ENCODE results near the gene MIPOL1. TPM values are rescaled to one million over a fixed set of nuclear protein-coding genes. Genes with fewer than 3 reads are reported as not detected.
"Not testable (repeated sequence)": the region's sequence is repeated elsewhere in the genome, so short reads cannot be mapped to it uniquely, and the experiment has no call there.

Gene MIPOL1
- total RNA-seq, 2 donors from 2014 or later = 9.0 to 11.7 TPM

DNA sequence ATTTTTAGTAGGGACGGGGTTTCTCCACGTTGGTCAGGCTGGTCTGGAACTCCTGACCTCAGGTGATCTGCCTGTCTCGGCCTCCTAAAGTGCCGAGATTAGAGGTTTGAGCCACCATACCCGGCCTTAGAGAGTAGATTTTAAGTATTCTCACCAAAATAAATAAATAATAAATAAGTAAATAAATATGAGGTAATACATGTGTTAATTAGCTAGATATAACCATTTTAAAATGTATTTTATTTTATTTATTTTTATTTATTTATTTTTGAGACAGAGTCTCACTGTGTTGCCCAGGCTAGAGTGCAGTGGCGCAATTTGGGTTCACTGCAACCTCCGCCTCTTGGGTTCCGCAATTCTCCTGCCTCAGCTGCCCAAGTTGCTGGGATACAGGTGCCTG lies 13.2 kb upstream of the MIPOL1 start:
- intact Hi-C loops (cut with DNase I); ATAC-seq; DNase-seq: not testable (repeated sequence)

- DNase-seq = no peak
- ATAC-seq = no peak
- intact Hi-C loops (cut with DNase I) = no loop called here
These were observed 12.1 kb upstream of the MIPOL1 start for GRCh38 chr14:37185670-37186069.

DNA sequence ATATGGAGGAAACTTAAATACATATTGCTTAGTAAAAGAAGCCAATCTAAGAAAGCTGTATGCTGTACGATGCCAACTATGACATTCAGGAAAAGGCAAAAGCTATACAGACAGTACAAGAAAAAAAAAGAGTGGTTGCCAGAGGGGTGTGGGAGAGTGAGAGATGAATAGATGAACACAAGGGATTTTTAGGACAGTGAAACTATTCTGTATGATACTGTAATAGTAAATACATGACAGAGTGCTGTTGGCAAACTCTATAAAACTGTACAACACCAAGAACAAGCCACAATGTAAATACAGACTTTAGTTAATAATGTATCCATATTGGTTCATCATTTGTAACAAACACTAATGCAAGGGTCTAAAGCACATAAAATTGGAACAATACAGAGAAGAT lies 10.9 kb upstream of the MIPOL1 start:
- intact Hi-C loops (cut with DNase I) = no loop called here
- DNase-seq = no peak
- no peak for ATAC-seq

GRCh38 chr14:37187294-37187693 lies 10.4 kb upstream of the MIPOL1 start:
- ATAC-seq (no peak), DNase-seq (no peak)
- intact Hi-C loops (cut with DNase I) = no loop called here

DNA sequence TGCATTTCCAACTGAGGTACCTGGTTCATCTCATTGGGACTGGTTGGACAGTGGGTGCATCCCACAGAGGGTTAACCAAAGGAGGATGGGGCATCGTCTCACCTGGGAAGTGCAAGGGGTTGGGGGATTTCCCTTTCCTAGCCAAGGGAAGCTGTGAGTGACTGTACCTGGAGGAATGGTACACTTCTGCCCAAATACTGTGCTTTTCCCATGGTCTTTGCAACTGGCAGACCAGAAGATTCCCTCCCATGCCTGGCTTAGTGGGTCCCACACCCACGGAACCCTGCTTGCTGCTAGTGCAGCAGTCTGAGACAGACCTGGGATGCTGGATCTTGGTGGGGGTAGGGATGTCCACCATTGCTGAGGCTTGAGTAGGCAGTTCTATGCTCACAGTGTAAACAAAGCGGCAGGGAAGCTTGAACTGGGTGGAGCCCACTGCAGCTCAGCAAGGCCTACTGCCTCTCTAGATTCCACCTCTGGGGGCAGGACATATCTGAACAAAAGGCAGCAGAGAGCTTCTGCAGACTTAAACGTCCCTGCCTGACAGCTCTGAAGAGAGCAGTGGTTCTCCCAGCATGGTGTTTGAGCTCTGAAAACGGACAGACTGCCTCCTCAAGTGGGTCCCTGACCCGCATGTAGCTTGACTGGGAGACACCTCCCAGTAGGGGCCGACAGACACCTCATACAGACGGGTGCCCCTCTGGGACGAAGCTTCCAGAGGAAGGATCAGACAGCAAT lies 9.7 kb upstream of the MIPOL1 start:
- intact Hi-C loops (cut with DNase I); ATAC-seq; DNase-seq: not testable (repeated sequence)

DNA sequence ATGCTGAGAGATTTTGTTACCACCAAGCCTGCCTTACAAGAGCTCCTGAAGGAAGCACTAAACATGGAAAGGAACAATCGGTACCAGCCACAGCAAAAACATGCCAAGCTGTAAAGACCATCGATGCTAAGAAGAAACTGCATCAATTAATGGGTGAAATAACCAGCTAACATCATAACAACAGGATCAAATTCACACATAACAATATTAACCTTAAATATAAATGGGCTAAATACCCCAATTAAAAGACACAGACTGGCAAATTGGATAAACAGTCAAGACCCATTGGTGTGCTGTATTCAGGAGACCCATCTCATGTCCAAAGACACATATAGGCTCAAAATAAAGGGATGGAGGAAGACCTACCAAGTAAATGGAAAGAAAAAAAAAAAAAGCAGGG lies 8.0 kb upstream of the MIPOL1 start:
- DNase-seq; ATAC-seq; intact Hi-C loops (cut with DNase I): not testable (repeated sequence)

DNA sequence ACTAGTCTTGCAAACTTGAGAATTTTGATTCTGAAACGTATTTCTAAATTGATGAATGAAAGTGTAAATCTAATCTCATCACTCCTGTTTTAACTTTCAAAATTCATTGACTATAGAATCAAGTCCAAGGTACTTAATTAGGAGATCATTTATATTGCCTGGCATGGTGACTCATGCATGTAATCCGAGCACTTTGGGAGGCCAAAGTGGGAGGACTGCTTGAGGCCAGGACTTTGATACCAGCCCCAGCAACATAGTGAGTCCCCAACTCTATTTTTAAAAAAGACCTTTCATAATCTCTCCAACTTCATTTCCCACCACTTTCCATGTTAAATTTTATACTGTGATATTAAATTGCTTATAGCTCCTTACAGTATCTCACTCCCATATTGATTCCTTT lies 3.0 kb upstream of the MIPOL1 start:
- ATAC-seq = no peak
- intact Hi-C loops (cut with DNase I) = no loop called here

DNA sequence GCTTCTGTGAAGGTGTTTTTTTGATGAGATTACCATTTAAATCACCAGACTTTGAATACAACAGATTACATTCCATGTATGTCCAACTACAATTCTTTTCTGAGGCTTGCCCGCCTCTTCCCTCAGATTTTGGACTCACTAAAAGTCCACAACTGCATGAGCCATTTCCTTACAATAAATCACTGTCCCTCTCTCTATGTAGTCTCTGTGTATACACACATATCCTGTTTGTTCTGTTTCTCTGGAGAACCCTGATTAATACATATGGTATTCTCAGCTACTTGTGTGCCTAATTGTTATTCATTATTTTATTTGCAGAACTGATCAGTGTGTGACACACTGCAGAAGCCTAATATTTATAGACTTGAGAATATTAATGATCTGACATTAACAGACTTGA lies 2.4 kb upstream of the MIPOL1 start:
- intact Hi-C loops (cut with DNase I) = no loop called here
- ATAC-seq = no peak
- DNase-seq = no peak

More for the DNA sequence above, 3.0 kb upstream of the MIPOL1 start:
- DNase-seq = no peak

DNA sequence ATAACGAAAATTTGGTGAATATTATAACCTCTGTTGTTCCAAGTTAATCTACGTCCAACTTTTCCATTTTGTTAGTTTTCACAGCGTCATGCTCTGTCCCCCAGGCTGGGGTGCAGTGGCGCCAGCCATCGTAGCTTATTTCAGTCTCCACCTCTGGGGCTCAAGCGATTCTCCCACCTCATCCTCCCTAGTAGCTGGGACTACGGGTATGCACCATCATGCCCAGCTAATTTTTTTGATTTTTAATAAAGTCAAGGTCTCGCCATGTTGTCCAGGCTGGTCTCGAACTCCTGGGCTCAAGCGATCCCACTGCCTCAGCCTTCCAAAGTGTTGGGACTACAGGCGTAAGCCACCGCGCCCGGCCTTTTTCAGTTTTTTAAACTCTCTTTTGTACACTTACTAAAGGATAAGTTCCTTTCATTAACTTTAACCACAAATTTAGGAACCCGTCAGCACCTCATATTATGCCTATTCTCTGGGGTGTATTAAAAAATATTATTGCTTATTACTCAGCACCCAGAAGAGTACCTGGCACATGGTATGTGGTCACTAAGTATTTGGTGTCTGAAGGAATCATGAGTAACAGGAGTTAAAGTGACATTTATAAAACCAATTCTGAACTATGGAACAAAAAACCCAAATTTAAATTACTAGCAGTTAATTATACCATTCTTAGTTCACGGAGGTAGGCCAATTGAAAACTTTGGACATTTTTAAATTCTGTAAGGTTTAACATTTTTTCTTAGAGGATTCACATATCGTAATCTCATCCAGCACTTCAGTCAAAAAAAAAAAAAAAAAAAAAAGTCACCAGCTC lies 925 bp upstream of the MIPOL1 start:
- no peak for DNase-seq

DNA sequence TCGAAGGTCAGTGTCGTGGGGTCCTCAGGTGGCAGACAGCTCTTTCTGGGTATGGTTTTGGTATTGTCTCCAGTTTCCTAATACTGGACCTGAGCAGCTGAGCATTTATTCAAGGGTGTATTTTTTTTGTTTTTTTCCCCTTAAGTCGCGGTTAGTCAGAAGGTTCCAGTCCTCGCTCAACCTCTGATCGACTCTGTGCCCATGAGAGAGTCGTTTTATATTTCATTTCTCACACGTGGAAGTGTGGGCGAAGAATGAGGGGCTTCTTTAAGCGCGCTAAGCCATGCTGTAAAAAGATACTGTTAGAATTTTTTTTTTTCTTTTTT lies 499 bp downstream of the MIPOL1 start:
- intact Hi-C loops (cut with DNase I) = no loop called here
- DNase-seq (no peak), ATAC-seq (peak in 1 of 2 donors; percentile 13)

More for the DNA sequence above, 925 bp upstream of the MIPOL1 start:
- no peak for ATAC-seq
- intact Hi-C loops (cut with DNase I) = no loop called here

DNA sequence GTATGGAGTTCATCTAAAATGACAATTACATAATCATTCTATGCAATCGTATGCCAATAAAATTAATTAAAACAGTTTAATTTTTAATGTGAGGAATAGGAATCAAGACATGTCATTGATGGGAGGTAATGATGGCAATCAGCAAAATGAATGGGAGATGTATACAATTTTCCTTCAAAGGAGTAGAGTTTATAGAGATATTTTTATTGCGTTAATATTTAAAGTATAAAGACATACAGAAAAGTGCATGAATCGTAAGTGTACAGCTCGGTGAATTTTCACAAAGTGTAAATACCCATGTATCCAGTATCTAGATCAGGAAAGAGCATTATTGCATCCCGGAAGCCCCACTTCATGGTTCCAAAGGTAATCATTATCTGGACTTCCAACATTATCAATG lies 1.2 kb downstream of the MIPOL1 start:
- intact Hi-C loops (cut with DNase I) = no loop called here
- DNase-seq (no peak), ATAC-seq (no peak)

DNA sequence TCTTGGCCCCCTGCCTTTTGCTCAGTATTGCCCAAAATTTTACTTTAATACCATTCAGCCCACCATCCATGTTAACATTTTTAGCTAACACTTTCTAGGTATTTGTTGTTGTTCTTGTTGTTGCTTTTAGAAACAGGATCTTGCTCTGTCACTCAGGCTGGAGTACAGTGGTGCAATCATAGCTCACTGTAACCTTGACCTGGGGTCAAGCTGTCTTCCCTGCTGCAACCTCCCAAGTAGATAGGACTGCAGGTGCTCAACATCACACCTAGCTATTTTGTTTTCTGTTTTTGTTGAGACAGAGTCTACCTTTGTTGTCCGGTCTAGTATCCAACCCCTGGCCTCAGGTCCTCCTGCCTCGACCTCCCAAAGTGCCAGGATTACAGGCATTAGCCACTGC lies 4.0 kb downstream of the MIPOL1 start:
- no peak for ATAC-seq
- intact Hi-C loops (cut with DNase I) = no loop called here

GRCh38 chr14:37202265-37202664 lies 4.5 kb downstream of the MIPOL1 start:
- no peak for ATAC-seq
- DNase-seq = no peak
- intact Hi-C loops (cut with DNase I) = no loop called here

More for the DNA sequence above, 4.0 kb downstream of the MIPOL1 start:
- DNase-seq = no peak

DNA sequence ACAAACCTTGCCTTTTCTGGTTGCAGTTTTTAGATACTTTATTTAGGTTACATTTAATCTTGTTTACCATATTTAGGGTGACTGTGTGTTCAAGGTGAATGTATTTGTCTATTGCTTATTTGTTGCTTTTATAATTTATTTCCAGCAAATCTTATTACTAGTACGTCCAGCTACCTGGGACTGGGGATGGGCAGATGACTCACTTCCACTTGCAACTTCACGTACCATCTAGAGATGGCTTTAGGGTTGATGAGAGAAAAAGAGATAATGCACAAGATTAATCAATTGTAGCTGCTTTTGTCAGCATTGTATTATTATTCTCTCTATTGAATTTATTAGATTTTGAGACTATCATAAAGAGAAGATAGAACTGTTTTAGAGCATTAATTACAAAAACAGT lies 5.1 kb downstream of the MIPOL1 start:
- ATAC-seq (no peak), DNase-seq (no peak)
- intact Hi-C loops (cut with DNase I) = no loop called here

- DNase-seq (no peak), ATAC-seq (no peak)
- intact Hi-C loops (cut with DNase I) = no loop called here
These were observed 5.7 kb downstream of the MIPOL1 start for GRCh38 chr14:37203423-37203822.

DNA sequence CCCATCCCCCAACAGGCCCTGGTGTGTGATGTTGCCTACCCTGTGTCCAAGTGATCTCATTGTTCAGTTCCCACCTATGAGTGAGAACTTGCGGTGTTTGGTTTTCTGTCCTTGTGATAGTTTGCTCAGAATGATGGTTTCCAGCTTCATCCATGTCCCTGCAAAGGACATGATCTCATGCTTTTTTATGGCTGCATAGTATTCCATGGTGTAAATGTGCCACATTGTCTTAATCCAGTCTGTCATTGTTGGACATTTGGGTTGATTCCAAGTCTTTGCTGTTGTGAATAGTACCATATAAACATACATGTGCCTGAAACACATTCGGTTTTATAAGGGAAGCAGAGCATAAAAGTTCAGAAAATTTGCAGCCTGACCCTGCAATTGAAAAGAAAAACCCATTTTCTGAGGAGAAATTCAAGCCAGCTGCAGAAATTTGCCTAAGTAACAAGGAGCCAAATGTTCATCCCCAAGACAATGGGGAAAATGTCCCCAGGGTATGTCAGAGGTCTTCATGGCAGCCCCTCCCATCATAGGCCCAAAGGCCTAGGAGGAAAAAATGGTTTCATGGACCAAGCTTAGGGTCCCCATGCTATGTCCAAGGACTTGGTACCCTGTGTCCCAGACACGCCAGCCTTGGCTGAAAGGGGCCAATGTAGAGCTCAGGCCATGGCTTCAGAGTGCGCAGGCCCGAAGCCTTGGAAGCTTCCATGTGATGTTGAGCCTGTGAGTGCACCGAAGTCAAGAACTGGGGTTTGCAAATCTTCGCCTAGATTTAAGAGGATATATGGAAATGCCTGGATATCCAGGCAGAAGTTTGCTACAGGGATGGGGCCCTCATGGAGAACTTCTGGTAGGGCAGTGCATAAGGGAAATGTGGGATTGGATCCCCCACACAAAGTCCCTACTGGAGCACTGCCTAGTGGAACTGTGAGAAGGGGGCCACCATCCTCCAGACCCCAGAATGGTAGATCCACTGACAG lies 8.2 kb downstream of the MIPOL1 start:
- DNase-seq; intact Hi-C loops (cut with DNase I); ATAC-seq: not testable (repeated sequence)

DNA sequence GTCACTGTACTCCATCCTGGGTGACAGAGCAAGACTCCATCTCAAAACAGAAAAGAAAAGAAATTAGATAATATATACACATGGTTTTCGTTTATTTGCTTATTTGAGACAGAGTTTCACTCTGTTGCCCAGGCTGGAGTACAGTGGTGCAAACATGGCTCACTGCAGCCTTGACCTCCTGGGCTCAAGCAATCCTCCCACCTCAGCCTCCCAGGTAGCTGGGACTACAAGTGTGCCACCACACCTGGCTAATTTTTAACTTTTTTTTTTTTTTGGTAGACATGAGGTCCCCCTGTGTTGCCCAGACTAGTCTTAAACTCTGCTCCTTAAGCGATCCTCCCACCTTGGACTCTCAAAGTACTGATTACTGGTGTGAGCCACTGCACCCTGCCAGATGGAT lies 11.9 kb downstream of the MIPOL1 start:
- DNase-seq; ATAC-seq; intact Hi-C loops (cut with DNase I): not testable (repeated sequence)

- intact Hi-C loops (cut with DNase I) = no loop called here
- ATAC-seq = no peak
- DNase-seq = no peak
These were observed 12.7 kb downstream of the MIPOL1 start for GRCh38 chr14:37210448-37210847.

- intact Hi-C loops (cut with DNase I) = no loop called here
- ATAC-seq (no peak), DNase-seq (no peak)
These were observed 15.3 kb downstream of the MIPOL1 start for GRCh38 chr14:37213016-37213415.
